Camera-type eye (tissue), 1 donor: ENCODE results near the gene MSH6. TPM values are rescaled to one million over a fixed set of nuclear protein-coding genes. Genes with fewer than 3 reads are reported as not detected.

Source experiments
- total RNA-seq: library from RNA; depleted of rRNA; stranded (reverse); fragments of >200 nt; gene quantifications from one replicate; pipeline ENCODE4 v1.2.3, GENCODE V29; 2014

Gene MSH6
- 88.9 TPM for total RNA-seq

GRCh38 chr2:47782671-47783485, at the start of gene MSH6:
Gene MSH6 (plus strand): TSS chr2:47783145. CDS start chr2:47783234, 89 bp downstream.

Other genes starting within 250 kb of the MSH6 start
- 0.11 TPM for gene KCNK12, start 212.2 kb upstream of the MSH6 start, total RNA-seq
- gene FBXO11, start 123.4 kb downstream of the MSH6 start, total RNA-seq = 149 TPM